Liver (tissue), 9 donors: ENCODE measurements around the gene MBLAC2. TPM values are rescaled to one million over a fixed set of nuclear protein-coding genes. Genes with fewer than 3 reads are reported as not detected.

Experiments used
- DNase-seq: peaks from one replicate; pipeline ENCODE4 v3.0.0-alpha.2; 2017; ENCODE audit warnings: low spot score
- H3K27ac ChIP-seq, 2 donors: one replicate each; pipeline ENCODE4 v1.7.0; 2013; ENCODE audit warnings: inconsistent platforms in 2 of 2, low read length in 2 of 2, control low read depth in 1 of 2, low read depth in 1 of 2, mild to moderate bottlenecking in 1 of 2
- H3K27me3 ChIP-seq, 4 donors: one replicate each; pipeline versions ENCODE4 v1.6.1 to v1.7.0; 2013; ENCODE audit warnings: low read length in 3 of 4, inconsistent platforms in 1 of 4, mild to moderate bottlenecking in 1 of 4, moderate library complexity in 1 of 4; ENCODE audit not compliant: control insufficient read depth in 4 of 4, insufficient read depth in 4 of 4
- H3K36me3 ChIP-seq, 4 donors: one replicate each; pipeline versions ENCODE4 v1.6.1 to v1.7.0; 2013; ENCODE audit warnings: low read length in 3 of 4, mild to moderate bottlenecking in 3 of 4, low read depth in 1 of 4, moderate library complexity in 1 of 4; ENCODE audit not compliant: control insufficient read depth in 4 of 4, insufficient read depth in 3 of 4
- H3K4me1 ChIP-seq, 4 donors: one replicate each; pipeline versions ENCODE4 v1.6.1 to v1.7.0; 2013; ENCODE audit warnings: low read length in 3 of 4, mild to moderate bottlenecking in 3 of 4, moderate library complexity in 1 of 4; ENCODE audit not compliant: control insufficient read depth in 4 of 4, insufficient read depth in 4 of 4
- H3K4me3 ChIP-seq, 3 donors: one replicate each; pipeline versions ENCODE4 v1.6.1 to v1.7.0; 2013; ENCODE audit warnings: low read length in 3 of 3, control low read depth in 1 of 3, low read depth in 1 of 3, mild to moderate bottlenecking in 1 of 3
- H3K9ac ChIP-seq, 2 donors: one replicate each; pipeline ENCODE4 v1.7.0; 2013; ENCODE audit warnings: low read length in 2 of 2, mild to moderate bottlenecking in 2 of 2, moderate library complexity in 2 of 2, control low read depth in 1 of 2, low read depth in 1 of 2
- H3K9me3 ChIP-seq, 4 donors: one replicate each; pipeline versions ENCODE4 v1.6.1 to v1.7.0; 2013; ENCODE audit warnings: low read length in 3 of 4; ENCODE audit not compliant: control insufficient read depth in 4 of 4
- EGR1 ChIP-seq, 2 donors: IDR thresholded peaks; 2 replicates each; pipeline ENCODE4 v1.6.1; 2016 to 2018; ENCODE audit warnings: antibody characterized with exemption in 2 of 2, low read depth in 2 of 2
- FOXA1 ChIP-seq: IDR thresholded peaks from 2 replicates; pipeline ENCODE4 v1.6.1; 2016; ENCODE audit warnings: antibody characterized with exemption
- FOXA2 ChIP-seq: IDR thresholded peaks from 2 replicates; pipeline ENCODE4 v1.6.1; 2016; ENCODE audit warnings: antibody characterized with exemption
- GABPA ChIP-seq, 2 donors: IDR thresholded peaks in 1 of 2; conservative IDR thresholded peaks in 1 of 2; 2 replicates each; pipeline ENCODE4 v1.6.1; 2016; ENCODE audit warnings: antibody characterized with exemption in 2 of 2, mild to moderate bottlenecking in 1 of 2, moderate library complexity in 1 of 2
- HNF4A ChIP-seq, 2 donors: conservative IDR thresholded peaks; 2 replicates each; pipeline ENCODE4 v1.6.1; 2016; ENCODE audit warnings: antibody characterized with exemption in 2 of 2, mild to moderate bottlenecking in 2 of 2
- HNF4G ChIP-seq: IDR thresholded peaks from 2 replicates; pipeline ENCODE4 v1.6.1; 2016; ENCODE audit warnings: antibody characterized with exemption
- JUND ChIP-seq, 2 donors: IDR thresholded peaks; 2 replicates each; pipeline ENCODE4 v1.6.1; 2016; ENCODE audit warnings: antibody characterized with exemption in 2 of 2
- MAX ChIP-seq: IDR thresholded peaks from 2 replicates; pipeline ENCODE4 v1.6.1; 2016; ENCODE audit warnings: antibody characterized with exemption
- NR2F2 ChIP-seq: IDR thresholded peaks from 2 replicates; pipeline ENCODE4 v1.6.1; 2016; ENCODE audit warnings: antibody characterized with exemption
- REST ChIP-seq: IDR thresholded peaks from 2 replicates; pipeline ENCODE4 v1.6.1; 2016; ENCODE audit warnings: antibody characterized with exemption, mild to moderate bottlenecking
- RXRA ChIP-seq, 2 donors: IDR thresholded peaks; 2 replicates each; pipeline ENCODE4 v1.6.1; 2017 to 2018; ENCODE audit warnings: antibody characterized with exemption in 2 of 2, mild to moderate bottlenecking in 1 of 2
- SP1 ChIP-seq: IDR thresholded peaks from 2 replicates; pipeline ENCODE4 v1.6.1; 2018; ENCODE audit warnings: antibody characterized with exemption, mild to moderate bottlenecking
- TAF1 ChIP-seq: conservative IDR thresholded peaks from 2 replicates; pipeline ENCODE4 v1.6.1; 2016; ENCODE audit warnings: antibody characterized with exemption, mild to moderate bottlenecking
- YY1 ChIP-seq: IDR thresholded peaks from 2 replicates; pipeline ENCODE4 v1.6.1; 2016; ENCODE audit warnings: antibody characterized with exemption, mild to moderate bottlenecking
- ZBTB33 ChIP-seq: IDR thresholded peaks from 2 replicates; pipeline ENCODE4 v1.6.1; 2016; ENCODE audit warnings: antibody characterized with exemption
- WGBS: extraction: QIAGEN DNeasy Blood & Tissue Kit; methylation state at CpG from one replicate; pipeline ENCODE4 v1.1.7; 2013; 5-methylcytosine and 5-hydroxymethylcytosine counted together
- polyA plus RNA-seq, 2 donors: library from polyadenylated mRNA; stranded (reverse) in 1 of 2; unstranded in 1 of 2; fragments of 200-250 nt in 1 of 2; fragments of >200 nt in 1 of 2; fragmentation: Nextera tagmentation in 1 of 2; extraction: Ambion mirVana in 1 of 2; gene quantifications; one replicate each; pipeline versions ENCODE4 v1.2.1 to v1.2.3, GENCODE V29; 2013 to 2015
- total RNA-seq, 2 donors: library from RNA; depleted of rRNA; stranded (reverse); fragments of >200 nt; gene quantifications; one replicate each; pipeline ENCODE4 v1.2.3, GENCODE V29; 2014
- TF ChIP-seq, protein P1 (sequence below): IDR thresholded peaks from 2 replicates; pipeline ENCODE4 v1.6.1; 2016; ENCODE audit warnings: antibody characterized with exemption
- TF ChIP-seq, protein P2 (sequence below): fragments of 150-350 bp; IDR thresholded peaks from 2 replicates; pipeline ENCODE4 v1.5.1; 2017; ENCODE audit warnings: improper control_type of control experiment, low read depth, low read length; ENCODE audit not compliant: missing input control
- donor health status: healthy.
- donor health status: healthy.
- donor health status: healthy.
- donor health status: healthy.
- donor health status: healthy.

Gene MBLAC2
- total and polyA plus RNA-seq, 4 donors = 2.6 to 4.6 (median 4.0) TPM

DNA sequence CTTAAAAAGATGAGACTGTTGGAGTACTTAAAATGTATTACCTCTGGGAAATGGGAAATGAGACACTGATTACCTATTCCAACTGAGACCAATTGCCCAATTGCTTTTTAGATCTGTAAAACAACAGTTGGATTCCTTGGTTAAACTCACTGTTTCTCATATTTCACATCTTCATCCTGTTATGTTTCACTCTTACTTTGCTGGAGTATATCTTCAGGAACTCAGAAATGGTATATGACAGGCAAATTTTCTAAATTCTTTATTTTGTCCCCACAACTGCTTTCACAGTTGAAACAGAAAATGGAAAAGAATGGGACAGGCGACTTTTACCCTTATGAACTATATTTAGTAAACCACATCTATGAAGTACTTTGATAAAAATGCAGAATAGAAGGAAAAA is 56.4 kb downstream of the MBLAC2 start:
- Histone ChIP-seq H3K27ac (no peak overlapping the region), H3K36me3 (no peaks in the 10 kb centered on the region), H3K9ac (no peak overlapping the region), H3K9me3 (no peaks in the 10 kb centered on the region), H3K4me1 (no peaks in the 10 kb centered on the region), H3K4me3 (no peak overlapping the region), H3K27me3 (no peaks in the 10 kb centered on the region)
- no peak for DNase-seq
- no peak for TF ChIP-seq GABPA (IDR thresholded peaks at IDR 0.05 in 1 of 2, conservative IDR thresholded peaks at IDR 0.05 in 1 of 2)
- TF ChIP-seq FOXA2 = no peak
- TF ChIP-seq TAF1 = no peak
- no peak for TF ChIP-seq RXRA (IDR thresholded peaks at IDR 0.05)
- TF ChIP-seq HNF4A (conservative IDR thresholded peaks at IDR 0.05) = no peak
- no peak for TF ChIP-seq JUND (IDR thresholded peaks at IDR 0.05)
- no peak for TF ChIP-seq ZBTB33
- TF ChIP-seq, protein P1, sequence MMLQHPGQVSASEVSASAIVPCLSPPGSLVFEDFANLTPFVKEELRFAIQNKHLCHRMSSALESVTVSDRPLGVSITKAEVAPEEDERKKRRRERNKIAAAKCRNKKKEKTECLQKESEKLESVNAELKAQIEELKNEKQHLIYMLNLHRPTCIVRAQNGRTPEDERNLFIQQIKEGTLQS = no peak
- no peak for TF ChIP-seq NR2F2
- no peak for TF ChIP-seq HNF4G
- TF ChIP-seq REST = no peak
- TF ChIP-seq, protein P2, sequence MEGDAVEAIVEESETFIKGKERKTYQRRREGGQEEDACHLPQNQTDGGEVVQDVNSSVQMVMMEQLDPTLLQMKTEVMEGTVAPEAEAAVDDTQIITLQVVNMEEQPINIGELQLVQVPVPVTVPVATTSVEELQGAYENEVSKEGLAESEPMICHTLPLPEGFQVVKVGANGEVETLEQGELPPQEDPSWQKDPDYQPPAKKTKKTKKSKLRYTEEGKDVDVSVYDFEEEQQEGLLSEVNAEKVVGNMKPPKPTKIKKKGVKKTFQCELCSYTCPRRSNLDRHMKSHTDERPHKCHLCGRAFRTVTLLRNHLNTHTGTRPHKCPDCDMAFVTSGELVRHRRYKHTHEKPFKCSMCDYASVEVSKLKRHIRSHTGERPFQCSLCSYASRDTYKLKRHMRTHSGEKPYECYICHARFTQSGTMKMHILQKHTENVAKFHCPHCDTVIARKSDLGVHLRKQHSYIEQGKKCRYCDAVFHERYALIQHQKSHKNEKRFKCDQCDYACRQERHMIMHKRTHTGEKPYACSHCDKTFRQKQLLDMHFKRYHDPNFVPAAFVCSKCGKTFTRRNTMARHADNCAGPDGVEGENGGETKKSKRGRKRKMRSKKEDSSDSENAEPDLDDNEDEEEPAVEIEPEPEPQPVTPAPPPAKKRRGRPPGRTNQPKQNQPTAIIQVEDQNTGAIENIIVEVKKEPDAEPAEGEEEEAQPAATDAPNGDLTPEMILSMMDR = no peak
- 95% methylated on average over 1 of the region's 1 CpG for WGBS

GRCh38 chr5:90410178-90410762 is 64.3 kb downstream of the MBLAC2 start:
- Histone ChIP-seq H3K27ac (peak overlapping the region; percentile 89 to 91), H3K36me3 (no peaks in the 10 kb centered on the region), H3K4me3 (peak overlapping the region; percentile 66 to 99 (median 91)), H3K4me1 (peaks cover 4 to 15% (median 8%) of the 10 kb centered on the region in 4 donors), H3K9ac (peak overlapping the region; percentile 98 to 99), H3K9me3 (no peaks in the 10 kb centered on the region), H3K27me3 (no peaks in the 10 kb centered on the region)
- WGBS = under 1% methylated on average over 10 of the region's 10 CpGs
- no peak for DNase-seq
- TF ChIP-seq REST (no peak), ZBTB33 (no peak), FOXA1 (no peak), MAX (no peak), HNF4G (no peak), TAF1 (peak; percentile 60), FOXA2 (no peak), YY1 (peak; percentile 45), HNF4A (conservative IDR thresholded peaks at IDR 0.05) (no peak), EGR1 (IDR thresholded peaks at IDR 0.05; ENCODE audit: low read depth in 2 of 2) (no peak), JUND (IDR thresholded peaks at IDR 0.05) (no peak), RXRA (IDR thresholded peaks at IDR 0.05) (no peak), SP1 (no peak)
- TF ChIP-seq, protein P1 = no peak
